Measurements from ENCODE around the gene USP54. TPM values are rescaled to one million over a fixed set of nuclear protein-coding genes. Genes with fewer than 3 reads are reported as not detected.

Gene USP54
- total RNA-seq, 4 donors from 2014 or later = 17.8 to 37.4 (median 32.7) TPM

Small RNA genes lying within 50 kb of the gene (small RNA-seq; reads per million reads assigned to genes)
- 0 reads per million in 4 donors for gene RNU6-883P

Other genes with a start within 250 kb of the USP54 start
- gene CFAP70, start 232.5 kb downstream of the USP54 start, total RNA-seq = 1 to 10 TPM in 1 of 4 donors, under 1 TPM in 3; 0.22 to 2.5 (median 0.66) TPM
- gene ANXA7, start 177.3 kb downstream of the USP54 start, total RNA-seq = 100 to 1,000 TPM in 3 of 4 donors, 10 to 100 TPM in 1; 95.8 to 130 (median 108) TPM
- gene MSS51, start 157.8 kb downstream of the USP54 start, total RNA-seq = 1 to 10 TPM in 3 of 4 donors, under 1 TPM in 1; 0.88 to 2.5 (median 2.1) TPM
- 10 to 100 TPM; 24.1 to 40.2 (median 30.6) TPM for gene PPP3CB, start 95.3 kb downstream of the USP54 start, total RNA-seq
- 1 to 10 TPM in 1 of 4 donors, under 1 TPM in 2, not detected in 1; 0.19 to 1.2 (median 0.79) TPM for gene MYOZ1, start 50.1 kb upstream of the USP54 start, total RNA-seq
- gene SYNPO2L, start 64.7 kb upstream of the USP54 start, total RNA-seq = under 1 TPM; 0.19 to 0.48 (median 0.24) TPM
- 1 to 10 TPM; 1.7 to 7.9 (median 5.9) TPM for gene AGAP5, start 106.8 kb upstream of the USP54 start, total RNA-seq
- gene SEC24C, start 153.0 kb upstream of the USP54 start, total RNA-seq = 10 to 100 TPM; 59.1 to 78.8 (median 64.6) TPM
- 10 to 100 TPM; 21.4 to 41.1 (median 32.8) TPM for gene CHCHD1, start 190.7 kb upstream of the USP54 start, total RNA-seq
- 100 to 1,000 TPM in 1 of 4 donors, 10 to 100 TPM in 3; 33.3 to 116 (median 83.9) TPM for gene ZSWIM8, start 194.3 kb upstream of the USP54 start, total RNA-seq
- 10 to 100 TPM; 20.6 to 30.3 (median 22.3) TPM for gene NDST2, start 220.3 kb upstream of the USP54 start, total RNA-seq

Data from esophagus squamous epithelium (tissue), 4 donors.